ENCODE results near the gene ZBTB39.
"Not testable (repeated sequence)": the region's sequence is repeated elsewhere in the genome, so short reads cannot be mapped to it uniquely, and the experiment has no call there.

ZBTB39 gene, protein sequence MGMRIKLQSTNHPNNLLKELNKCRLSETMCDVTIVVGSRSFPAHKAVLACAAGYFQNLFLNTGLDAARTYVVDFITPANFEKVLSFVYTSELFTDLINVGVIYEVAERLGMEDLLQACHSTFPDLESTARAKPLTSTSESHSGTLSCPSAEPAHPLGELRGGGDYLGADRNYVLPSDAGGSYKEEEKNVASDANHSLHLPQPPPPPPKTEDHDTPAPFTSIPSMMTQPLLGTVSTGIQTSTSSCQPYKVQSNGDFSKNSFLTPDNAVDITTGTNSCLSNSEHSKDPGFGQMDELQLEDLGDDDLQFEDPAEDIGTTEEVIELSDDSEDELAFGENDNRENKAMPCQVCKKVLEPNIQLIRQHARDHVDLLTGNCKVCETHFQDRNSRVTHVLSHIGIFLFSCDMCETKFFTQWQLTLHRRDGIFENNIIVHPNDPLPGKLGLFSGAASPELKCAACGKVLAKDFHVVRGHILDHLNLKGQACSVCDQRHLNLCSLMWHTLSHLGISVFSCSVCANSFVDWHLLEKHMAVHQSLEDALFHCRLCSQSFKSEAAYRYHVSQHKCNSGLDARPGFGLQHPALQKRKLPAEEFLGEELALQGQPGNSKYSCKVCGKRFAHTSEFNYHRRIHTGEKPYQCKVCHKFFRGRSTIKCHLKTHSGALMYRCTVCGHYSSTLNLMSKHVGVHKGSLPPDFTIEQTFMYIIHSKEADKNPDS

DNA sequence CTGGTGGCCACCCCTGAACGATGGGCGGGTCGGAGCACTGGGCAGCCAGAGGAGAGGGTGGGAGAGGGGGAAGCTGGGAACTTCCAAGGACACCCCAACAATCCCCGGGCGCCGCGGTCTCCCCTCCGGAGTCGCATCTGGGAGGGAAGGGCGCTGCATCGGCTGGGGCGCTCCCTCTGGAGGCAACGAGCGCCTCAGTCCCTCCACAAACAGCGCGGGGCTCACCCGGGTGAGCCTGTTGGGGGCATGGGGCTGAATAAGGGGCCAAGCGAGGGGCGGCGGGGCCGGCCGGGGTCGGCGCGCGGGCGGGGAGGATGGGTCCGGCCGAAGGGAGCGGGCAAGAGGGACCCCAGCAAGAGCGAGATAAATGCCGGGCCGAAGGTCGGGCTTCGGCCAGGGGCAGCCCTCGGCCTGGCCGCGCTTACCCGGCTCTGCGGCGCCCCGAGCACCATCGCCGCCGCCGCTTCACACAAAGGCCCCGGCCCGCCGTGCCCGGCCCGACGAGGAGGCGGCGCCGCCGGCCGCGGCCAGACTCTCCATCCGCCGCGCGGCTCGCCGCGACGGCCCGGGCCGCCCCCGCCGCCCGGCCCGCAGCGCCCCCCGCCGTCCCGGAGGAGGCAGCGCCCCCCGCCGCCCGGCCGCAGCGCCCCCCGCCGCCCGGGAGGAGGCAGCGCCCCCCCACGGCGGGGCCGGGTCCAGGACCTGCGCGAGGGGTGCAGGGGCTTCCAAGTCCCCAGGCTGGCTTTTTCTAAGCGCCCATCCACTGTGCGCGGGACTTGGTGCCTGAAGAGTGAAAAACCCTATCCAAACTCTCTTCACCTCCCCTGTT lies at the start of gene ZBTB39:
Gene ZBTB39 (minus strand): TSS at position 567 of the 829 bp plus-strand sequence. CDS start 1,629 bp downstream, outside the sequence.
- DNase-seq (ENCODE audit: low read depth in 3 of 3) = peak; percentile 31 to 56 (median 40)

DNA sequence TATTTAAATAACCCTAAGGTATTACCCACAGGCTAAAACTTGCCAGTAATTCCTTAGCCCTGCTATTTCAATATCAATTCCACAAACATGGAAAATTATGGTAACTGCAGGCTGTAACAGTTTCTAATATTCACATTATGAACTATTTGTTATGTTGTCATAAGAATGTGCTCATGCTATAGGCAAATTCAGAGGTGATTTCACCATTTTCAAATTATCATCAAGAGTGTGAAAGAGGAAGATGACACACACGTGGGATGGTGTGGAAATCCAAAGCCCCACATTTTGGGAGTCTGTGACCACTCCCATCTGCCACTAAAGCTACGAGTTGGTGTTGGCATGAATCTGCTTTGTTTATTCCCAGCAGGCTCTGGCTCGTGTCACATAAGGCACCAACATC lies 49.5 kb upstream of the ZBTB39 start:
- DNase-seq (ENCODE audit: low read depth in 3 of 3) = no peak

DNA sequence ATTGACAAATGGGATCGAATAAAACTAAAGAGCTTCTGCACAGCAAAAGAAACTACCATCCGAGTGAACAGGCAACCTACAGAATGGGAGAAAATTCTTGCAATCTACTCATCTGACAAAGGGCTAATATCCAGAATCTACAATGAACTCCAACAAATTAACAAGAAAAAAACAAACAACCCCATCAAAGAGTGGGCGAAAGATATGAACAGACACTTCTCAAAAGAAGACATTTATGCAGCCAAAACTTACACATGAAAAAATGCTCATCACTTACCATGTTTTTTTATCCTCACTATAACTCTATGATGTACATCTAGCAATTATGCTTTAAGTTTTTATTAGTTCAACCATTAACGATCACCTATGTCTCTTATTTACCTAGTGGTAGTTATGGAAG lies 47.6 kb upstream of the ZBTB39 start:
- DNase-seq (ENCODE audit: low read depth in 3 of 3) = not testable (repeated sequence)

DNA sequence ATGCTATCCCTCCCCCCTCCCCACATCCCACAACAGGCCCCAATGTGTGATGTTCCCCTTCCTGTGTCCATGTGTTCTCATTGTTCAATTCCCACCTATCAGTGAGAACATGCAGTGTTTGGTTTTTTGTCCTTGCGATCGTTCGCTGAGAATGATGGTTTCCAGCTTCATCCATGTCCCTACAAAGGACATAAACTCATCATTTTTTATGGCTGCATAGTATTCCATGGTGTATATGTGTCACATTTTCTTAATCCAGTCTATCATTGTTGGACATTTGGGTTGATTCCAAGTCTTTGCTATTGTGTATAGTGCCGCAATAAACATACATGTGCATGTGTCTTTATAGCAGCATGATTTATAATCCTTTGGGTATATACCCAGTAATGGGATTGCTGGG lies 46.8 kb upstream of the ZBTB39 start:
- not testable (repeated sequence) for DNase-seq (ENCODE audit: low read depth in 3 of 3)

DNA sequence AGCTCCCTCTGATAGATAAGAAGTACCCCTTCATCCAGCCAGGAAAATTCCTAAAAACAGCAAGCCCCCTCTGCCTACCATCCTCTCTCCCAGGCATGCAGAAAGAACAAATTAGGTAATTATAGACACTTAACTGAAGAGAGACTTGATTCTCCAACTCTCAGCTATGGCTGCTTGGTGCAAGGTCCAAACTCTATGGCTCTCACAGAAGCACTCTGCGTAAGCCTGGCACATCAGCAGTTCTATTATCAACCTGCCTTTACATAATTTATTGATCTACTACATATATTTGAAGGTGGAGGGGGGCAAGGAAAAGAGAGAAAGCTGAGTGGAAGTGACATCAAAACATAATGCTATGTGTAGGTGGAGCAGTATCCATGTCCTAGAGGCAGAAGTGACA lies 44.7 kb upstream of the ZBTB39 start:
- DNase-seq (ENCODE audit: low read depth in 3 of 3) = no peak

DNA sequence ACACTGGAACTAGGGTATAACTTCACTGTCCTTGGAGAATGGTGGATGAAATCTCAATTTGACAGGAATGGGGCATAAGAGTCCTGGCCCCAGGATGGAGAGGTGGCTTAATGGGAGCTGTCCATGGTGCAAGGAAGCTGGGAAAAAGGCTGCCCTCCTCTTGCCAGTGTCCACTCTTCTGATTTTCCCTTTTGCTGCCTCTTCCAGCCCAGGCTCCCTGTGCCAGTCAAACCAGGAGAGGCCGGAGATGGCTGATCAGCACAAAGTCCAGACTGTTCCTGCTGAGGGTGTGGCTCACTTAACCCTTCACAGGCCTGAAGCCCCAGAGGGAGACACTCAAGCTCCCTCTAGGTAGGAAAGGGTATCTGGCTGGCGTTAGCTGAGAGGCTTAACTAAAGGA lies 43.5 kb upstream of the ZBTB39 start, which contains the start of gene MYO1A:
Gene MYO1A (minus strand): TSS at position 240 of the 400 bp plus-strand sequence. CDS start 1,806 bp downstream, outside the sequence.
- no peak for DNase-seq (ENCODE audit: low read depth in 3 of 3)

DNA sequence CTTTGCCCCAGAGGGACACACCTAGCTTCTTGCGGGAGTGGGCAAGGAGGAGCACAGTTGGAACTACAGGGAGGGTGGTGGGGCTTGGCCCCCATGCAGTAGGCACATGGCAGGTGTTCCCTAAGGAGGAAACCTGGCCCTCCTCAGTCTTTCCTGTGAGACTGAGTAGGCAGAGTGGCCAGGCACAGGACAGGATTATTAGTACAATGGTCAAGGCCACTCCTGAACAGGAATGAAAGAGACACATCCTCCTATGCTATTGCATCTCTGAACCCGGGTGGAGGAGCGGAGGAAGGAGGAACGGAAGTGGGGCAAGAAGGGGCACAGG lies 42.7 kb upstream of the ZBTB39 start:
- DNase-seq (ENCODE audit: low read depth in 3 of 3) = no peak

DNA sequence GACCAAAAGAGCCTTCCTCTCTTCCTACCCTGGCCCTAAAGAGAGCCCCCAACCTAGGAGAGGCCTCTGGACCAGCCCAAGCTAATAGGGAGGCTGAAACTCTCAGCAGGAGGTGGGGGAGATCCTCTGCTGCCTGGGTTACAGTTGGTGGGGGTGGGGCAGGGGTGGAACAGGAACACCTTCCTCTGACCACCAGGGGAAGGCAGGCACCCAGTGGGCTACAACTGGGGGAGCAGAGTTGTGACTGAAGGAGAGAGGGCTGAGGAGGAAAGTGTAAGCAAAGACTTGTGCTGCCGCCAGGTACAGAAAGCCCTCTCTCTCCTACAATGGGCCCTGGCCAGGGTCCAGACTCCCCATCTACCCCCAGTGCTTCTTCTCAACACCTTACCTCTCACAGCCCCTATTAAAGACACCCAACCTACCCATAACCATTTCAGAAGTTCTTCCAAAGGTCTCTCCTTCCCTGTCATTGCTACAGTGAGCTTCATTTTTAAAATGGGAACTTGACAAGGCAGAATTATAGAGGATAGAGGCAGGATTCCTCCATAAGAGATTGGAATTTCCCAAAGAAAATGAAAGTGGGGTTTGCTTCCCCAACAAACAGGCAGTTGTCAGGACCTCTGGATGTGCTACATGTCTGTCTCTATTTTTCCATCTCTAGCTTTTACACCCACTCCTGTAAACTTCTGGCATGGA lies 42.2 kb upstream of the ZBTB39 start:
- DNase-seq (ENCODE audit: low read depth in 3 of 3) = no peak

DNA sequence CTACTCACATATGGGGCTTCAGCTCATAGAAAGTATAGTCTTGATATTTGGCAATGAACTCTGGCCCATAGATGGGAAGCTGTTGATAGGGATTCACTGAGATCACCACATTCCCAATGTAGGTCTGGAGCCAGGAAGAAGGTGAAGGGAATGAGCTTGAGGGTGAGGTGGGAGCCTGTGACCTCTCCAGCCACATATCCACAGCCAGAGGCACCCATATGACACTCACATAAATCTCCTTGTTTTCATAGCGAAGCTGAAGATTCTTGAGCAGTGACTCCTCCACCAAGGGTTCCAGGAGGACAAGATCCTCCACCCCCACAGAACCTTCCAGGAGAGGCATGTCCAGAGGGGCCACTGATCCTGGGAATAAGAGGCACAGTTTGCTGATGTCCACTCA lies 41.6 kb upstream of the ZBTB39 start:
- DNase-seq (ENCODE audit: low read depth in 3 of 3) = no peak

DNA sequence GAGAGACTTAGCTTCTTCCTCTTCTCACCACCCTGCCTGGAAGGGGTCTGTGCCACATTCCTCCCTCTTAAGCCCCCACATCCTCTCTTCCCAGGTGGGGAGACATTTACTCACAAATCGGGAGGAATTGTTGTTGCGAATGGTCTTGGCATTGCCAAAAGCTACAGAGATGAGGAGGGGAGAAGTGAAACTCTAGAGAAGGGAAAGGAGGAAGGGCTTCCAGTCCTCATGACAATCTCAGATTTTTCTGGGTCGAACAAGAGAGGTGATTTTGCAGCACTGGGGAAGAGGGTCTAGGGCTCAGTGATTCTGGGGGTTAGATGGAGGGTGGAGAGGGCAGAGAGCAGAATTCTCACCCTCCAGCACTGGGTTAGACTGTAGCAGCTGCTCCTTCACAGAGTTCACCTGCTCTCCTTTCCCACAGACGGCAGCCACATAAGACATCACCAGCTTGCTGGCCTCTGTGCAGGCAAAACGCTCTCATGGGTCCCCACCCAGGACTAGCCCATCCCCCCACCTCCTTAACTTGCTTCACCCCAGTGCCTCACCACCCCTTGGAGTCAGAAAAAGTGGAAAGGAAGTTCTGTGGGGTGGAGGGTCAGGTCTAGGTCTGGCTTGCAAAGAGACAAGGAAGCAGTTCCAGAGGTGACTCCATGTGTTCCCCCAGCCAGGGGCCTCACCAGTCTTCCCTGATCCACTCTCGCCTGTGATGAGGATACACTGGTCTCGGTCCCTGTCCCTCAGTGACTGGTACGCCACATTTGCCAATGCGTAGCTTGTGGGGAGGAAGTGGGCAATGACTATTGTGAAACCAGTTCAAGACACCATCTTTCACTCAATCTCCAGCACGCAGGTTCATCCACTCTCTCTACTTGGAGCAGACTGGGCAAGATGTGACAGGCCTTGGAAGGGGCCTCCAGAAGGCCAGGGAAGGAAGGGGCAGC lies 40.9 kb upstream of the ZBTB39 start:
- peak in 1 of 3 experiments; percentile 49 for DNase-seq (ENCODE audit: low read depth in 3 of 3)

DNA sequence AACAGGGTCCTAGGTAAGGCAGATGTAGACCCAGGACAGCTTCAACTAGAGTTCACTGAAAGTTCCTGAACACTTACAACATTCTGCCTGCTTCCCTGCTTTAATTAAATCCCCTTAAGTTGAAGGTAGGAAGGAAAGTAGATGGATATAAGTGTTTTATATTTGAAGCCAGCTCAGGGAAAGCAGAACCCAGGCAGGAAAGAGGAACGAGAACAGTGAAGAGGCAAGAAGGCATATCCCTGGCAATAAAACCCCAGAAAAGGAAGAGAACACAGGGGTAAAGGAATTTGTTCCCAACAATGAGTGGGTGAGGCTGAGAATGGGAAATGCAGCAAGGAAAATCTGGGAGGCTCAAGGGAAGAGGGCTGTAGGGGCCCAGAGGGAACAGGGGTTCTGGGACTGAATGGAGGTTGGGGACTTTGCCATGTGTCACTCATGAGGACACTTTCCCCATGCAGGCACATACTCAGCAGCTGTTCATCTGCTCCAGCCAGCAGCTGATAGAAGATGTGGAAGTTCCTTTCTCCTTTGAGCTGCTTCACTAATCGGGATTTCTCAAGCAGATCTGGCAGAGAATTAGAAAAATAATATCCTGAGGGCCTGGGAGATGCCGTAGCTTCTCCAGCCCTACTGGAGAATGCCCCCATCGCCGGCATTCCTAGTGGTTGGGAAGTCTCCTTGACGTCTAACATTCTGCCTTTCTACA lies 39.9 kb upstream of the ZBTB39 start:
- DNase-seq (ENCODE audit: low read depth in 3 of 3) = no peak

DNA sequence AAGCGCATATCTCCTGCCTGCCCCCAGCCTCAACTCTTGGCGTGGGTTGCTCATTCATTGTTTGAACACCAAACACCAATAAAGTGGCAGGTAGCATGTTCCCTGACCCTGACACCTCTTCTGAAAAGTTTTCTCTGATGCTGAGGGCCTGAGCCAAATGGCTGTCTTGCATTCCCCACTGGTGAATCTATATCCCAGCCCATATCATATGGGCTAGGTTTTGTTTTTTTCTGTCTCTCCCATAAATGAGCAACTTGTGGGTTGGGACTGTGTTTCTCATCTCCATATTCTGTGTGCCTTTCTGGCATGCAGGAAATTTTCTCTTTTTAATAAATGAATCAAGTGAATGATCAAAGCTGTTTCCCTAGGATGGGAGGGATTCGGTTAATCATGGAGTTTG lies 38.5 kb upstream of the ZBTB39 start:
- DNase-seq (ENCODE audit: low read depth in 3 of 3) = no peak

DNA sequence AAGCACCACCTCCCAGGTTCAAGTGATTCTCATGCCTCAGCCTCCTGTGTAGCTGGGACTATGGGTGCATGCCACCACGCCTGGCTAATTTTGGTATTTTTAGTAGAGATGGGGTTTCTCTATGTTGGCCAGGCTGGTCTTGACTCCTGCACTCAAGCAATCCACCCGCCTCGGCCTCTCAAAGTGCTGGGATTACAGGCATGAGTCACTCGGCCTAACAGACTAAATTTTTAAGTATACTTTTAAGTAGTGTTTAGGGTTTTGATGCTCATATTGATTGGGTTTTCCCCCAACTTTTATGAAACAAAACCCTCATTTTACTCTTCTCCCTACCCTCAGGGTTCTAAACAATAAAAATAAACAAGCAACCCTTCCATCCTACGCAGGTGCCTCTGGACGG lies 38.1 kb upstream of the ZBTB39 start:
- no peak for DNase-seq (ENCODE audit: low read depth in 3 of 3)

DNA sequence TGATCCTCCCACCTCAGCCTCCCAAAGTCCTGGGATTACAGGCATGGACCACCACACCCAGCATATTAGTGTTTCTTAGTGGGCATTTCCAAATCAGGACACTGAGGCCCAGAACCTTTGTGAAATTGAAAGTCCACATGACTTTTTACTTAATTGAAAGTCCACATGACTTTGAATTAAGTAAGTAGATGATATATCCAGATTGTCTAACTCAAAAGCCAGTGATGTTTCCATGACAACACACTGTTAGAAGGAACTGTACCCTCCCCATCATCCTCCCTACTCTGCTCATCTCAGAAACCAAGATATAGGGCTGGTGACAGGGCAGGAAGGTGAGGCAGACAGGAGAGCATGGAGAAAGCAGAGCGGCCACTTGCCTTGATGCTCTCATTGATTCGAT lies 36.3 kb upstream of the ZBTB39 start:
- no peak for DNase-seq (ENCODE audit: low read depth in 3 of 3)

DNA sequence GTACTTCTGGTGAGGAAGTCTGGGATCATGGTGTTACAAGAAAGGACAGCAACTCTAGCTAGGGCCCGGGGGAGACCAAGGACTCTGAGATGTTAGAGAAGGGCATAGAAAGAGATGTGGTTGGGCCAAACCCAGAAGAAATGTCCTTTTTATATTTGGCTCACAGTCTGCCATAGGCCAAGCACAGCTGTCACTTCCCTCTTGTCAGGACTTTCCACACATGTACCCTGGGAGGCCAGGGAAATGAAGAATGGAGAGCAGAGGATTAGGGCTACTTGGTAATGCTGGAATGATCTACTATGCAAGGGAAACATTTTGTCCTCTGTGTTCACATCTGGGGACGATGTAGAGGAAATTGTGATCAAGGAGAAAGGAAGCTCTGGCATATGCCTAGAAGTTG lies 34.4 kb upstream of the ZBTB39 start:
- no peak for DNase-seq (ENCODE audit: low read depth in 3 of 3)

DNA sequence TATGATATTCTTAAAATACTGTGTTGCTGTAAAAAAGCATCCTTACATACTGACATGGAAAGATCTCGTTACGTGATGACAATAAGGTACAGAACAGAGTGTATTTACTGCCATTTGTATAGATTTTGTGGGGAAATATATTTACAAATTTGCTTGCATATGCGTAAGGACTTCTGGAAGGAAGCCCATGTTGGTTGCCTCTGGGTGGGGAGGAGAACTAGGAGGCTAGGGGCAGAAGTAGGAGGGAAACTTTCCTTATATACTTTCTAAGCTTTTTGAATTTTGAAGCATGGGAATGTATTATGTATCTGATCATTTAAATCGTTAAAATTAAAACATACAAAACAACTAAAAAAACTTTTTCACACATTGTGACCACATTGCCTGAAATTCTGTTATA lies 33.9 kb upstream of the ZBTB39 start:
- DNase-seq (ENCODE audit: low read depth in 3 of 3) = no peak

DNA sequence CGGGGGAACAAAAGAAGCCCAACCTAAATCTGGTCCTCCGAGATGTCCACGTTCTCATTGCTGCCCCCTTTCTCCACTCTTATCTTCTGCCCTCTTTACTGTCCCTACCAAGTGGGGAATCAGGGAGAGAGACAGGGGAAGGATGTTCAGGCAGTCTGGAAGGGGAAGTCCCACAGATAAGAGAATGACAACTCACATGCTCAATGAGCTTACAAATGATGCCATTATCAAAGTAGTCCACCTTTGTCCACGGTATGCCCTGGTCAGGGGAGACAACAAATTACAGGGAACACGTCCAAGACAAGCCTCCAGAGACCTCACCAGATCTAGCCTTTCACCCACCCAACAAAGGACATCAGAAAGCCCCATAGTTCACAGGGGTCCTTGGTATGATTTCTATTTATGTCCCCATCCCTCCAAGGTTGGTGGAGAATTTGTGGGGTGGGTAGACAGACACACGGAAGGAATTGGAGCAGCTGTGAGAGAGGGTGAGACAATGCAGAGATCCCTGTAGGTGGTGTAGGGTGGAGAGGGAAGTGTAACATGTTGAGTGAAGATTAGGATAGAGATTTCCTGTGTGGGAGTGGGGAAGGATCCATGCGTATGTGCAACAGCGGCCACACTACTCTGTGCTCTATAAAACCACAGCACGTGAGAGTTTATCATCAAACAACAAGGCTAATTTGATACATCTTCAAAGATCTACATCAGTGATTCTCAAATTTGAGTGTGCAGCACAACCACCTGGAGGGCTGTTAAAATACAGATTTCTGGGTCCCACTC lies 32.9 kb upstream of the ZBTB39 start:
- no peak for DNase-seq (ENCODE audit: low read depth in 3 of 3)

DNA sequence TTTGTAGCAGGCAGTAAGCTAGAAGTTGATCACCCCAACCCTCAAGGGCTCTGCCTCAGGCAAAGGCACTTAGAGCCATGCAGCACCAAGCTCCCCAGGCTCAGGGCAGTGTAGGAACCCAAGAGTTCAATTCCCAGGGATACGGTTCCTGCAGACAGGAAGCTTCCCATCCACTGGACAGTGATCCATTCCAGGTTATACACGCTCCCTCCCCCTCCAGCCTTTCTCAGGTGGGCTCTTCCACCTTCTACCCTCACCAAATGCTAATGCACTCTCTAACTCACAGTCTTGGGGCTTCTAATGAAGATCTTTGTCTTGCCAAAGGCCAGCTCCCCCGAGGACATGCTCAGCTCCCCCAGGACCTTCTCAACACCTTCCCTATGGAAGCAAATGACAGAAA lies 30.9 kb upstream of the ZBTB39 start:
- no peak for DNase-seq (ENCODE audit: low read depth in 3 of 3)

DNA sequence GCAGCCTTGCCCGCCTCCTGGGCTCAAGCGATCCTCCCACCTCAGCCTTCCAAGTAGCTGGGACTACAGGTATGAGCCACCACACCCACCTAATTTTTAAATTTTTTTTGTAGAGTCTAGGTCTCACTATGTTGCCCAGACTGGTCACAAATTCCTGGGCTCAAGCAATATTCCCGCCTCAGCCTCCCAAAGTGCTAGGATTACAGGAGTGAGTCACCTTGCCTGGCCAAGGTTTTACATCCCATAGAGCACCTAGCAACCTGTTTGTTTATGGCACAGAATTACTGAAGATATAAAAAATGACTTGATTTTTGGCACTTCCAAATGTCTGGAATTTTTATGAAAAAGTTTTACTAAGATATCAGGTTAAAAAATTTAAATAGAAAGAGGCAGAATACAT lies 27.1 kb upstream of the ZBTB39 start:
- DNase-seq (ENCODE audit: low read depth in 3 of 3) = no peak

All from stimulated activated CD4-positive, alpha-beta T cell treated with anti-CD3 and anti-CD28 coated beads, TNF-alpha, amount 100 ng/mL, for 24 hours (primary cell).